ENCODE data around the gene GBA2. TPM values are rescaled to one million over a fixed set of nuclear protein-coding genes. Genes with fewer than 3 reads are reported as not detected.

GBA2 gene
- total RNA-seq, result 10 to 100 TPM; 20.3 to 22.7 TPM

DNA sequence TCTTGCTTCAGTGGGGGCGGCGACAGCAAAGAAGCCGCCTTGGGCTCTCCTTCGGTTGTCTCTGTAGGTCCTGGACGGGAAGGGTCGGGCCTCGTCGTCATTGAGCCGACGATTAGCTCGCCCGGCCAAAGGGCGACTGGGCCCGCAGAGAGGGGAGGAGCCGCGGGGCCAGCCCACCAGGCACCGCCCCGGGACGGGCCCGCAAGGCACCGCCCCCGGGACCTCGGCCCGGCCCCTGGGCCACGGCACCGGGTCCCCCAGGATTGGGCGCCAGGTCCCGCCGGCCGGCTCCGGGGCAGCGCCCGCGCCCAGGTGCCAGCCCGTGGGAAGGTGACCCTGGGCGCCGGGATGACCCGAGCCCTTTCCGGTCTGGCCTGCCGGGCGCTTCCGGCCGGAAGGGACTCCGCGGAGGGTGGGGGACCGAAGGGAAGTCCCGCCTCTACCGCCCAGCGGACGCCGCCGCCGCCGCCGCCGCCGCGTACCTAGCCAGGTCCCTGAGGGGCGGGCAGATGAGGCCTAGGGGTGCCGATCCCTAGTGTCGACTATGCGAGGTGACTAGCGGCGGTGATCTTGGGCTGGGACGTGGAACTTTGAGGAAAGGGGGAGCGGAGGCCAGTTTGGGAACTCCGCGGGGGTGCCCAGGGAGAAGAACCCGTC is at the start of gene GBA2, which contains the start of gene RGP1:
Gene GBA2, minus strand, starts transcription at position 371 of the 657 bp plus-strand sequence. CDS start 524 bp downstream, outside the sequence.
Gene RGP1, plus strand, starts transcription at position 430 of the 657 bp plus-strand sequence. CDS start 469 bp downstream, outside the sequence.
- intact Hi-C loops (cut with micrococcal nuclease), result loop anchor here (1.0 to 5.0 kb wide), 7 partner anchors 13 to 632 kb away; partner anchors contain the start of genes ATOSB, CREB3, HINT2 and TLN1

DNA sequence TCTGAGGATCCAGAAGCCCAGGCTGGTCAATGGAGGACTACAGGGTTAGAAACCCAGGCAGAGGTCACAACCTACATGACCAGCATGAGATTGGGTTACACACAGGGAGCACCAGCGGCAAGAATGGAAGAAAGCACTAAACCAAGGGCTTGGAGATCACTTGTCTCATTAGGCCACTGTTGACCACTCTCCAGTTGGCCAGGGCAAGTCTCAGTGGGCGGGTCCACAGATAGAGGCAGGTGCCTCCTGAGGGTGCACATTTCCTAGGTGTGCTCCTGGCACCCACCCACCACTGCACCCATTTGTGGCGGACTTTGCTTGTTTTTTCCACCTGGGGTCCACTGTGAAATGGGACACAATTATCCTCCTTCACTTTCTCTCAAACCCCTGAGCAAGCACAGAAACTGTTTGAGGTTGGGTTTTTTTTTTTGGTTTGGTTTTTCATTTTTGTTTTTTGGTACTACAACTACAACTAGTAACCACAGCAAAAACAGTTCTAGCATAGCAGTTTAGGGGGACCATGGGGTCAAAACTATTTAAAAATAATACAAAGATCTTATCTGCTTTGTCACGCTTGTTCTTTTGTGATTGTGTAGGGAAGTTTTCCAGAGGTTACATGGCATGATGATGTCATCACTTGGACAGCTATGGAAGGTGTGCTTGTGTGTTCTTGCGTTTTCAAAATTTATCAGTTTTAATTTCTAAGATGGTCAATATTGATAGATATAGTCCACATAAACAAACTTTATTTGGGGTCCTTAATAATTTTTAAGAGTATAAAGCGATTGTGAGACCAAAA is 48.5 kb upstream of the GBA2 start:
- Mint-ChIP-seq H3K4me1 (ENCODE audit: low read depth) (peaks cover 12% of the 10 kb centered on the region), H3K4me3 (no peak overlapping the region), H3K36me3 (ENCODE audit: low read depth) (peaks cover 3% of the 10 kb centered on the region), H3K27ac (no peak overlapping the region), H3K9me3 (no peaks in the 10 kb centered on the region), H3K27me3 (ENCODE audit: low read depth) (no peaks in the 10 kb centered on the region)
- no peak for DNase-seq
- CTCF ChIA-PET, result interaction anchor here (1.5 to 1.9 kb wide), 3 partner anchors 29 to 393 kb away, joined by 3 to 9 read pairs (median 4); partner anchors contain the start of gene CLTA
- intact Hi-C loops (cut with micrococcal nuclease), result no loop called here

More for the DNA sequence above, at the start of gene GBA2, which contains the start of gene RGP1:
- Mint-ChIP-seq H3K27me3 (ENCODE audit: low read depth) (no peaks in the 10 kb centered on the region), H3K4me3 (peak within 1 kb of the TSS; percentile 89), H3K9me3 (no peaks in the 10 kb centered on the region), H3K4me1 (ENCODE audit: low read depth) (peaks cover 32% of the 10 kb centered on the region), H3K36me3 (ENCODE audit: low read depth) (peaks cover 7% of the 10 kb centered on the region), H3K27ac (peak within 1 kb of the TSS; percentile 88)
- CTCF ChIA-PET, result interaction anchor here (0.8 to 7.2 kb wide), 15 partner anchors 7 to 145 kb away, joined by 3 to 59 read pairs (median 5); partner anchors contain the start of genes CREB3, HINT2 and TLN1
- peak; percentile 67 for DNase-seq

DNA sequence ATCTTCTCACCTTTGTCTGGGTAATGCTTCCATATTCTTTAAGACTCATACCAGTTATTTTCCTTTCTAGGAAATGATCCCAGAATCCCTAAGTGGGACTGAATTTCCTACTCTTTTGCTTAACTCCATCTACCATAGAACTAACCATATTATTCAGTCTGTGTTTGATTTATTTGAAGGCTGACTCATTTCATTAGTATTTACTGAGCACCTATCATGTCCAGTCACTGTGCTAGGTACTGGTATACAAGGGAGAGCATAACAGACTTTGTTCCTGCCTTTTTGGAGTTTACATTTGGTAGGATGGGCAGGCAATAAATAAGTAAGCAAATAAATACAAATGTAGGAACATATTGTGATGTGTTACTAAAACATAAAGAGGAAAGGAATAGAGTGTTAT is 46.7 kb upstream of the GBA2 start:
- CTCF ChIA-PET, result interaction anchor here (0.6 to 1.6 kb wide), 5 partner anchors 16 to 395 kb away, joined by 3 to 8 read pairs (median 3); partner anchors contain the start of genes CLTA and SPAG8

DNA sequence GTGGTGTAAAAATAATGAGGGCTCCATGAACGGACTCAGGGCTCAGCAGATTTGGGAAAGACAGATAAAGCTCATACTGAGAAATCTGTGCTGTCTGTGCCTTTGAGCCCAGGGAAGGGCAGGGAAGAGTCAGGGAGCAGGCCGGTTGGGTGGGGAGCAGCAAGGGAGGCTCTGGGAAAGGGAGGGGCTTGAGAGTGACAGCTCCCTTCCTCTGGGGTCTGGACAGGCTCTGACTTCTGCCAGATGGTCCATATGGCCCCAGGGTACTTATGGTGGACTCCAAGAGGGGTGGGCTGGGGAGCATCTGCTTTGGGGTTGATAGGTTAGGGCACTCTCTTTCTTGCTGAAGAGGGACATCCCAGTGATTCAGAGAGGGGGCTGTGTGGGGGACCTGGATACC is 44.4 kb upstream of the GBA2 start:
- CTCF ChIA-PET, result interaction anchor here (0.7 to 2.2 kb wide), 2 partner anchors 19 to 89 kb away, joined by 3 to 11 read pairs; partner anchors contain the start of gene SPAG8
- Mint-ChIP-seq H3K9me3 (no peaks in the 10 kb centered on the region), H3K36me3 (ENCODE audit: low read depth) (no peaks in the 10 kb centered on the region), H3K27me3 (ENCODE audit: low read depth) (no peaks in the 10 kb centered on the region), H3K4me3 (no peak overlapping the region), H3K27ac (no peak overlapping the region), H3K4me1 (ENCODE audit: low read depth) (peaks cover 5% of the 10 kb centered on the region)
- no peak for DNase-seq
- intact Hi-C loops (cut with micrococcal nuclease), result loop anchor here (5.0 kb wide), 1 partner anchor 229 kb away; no protein-coding TSS in a partner anchor

More for the DNA sequence above, 46.7 kb upstream of the GBA2 start:
- Mint-ChIP-seq H3K9me3 (no peaks in the 10 kb centered on the region), H3K36me3 (ENCODE audit: low read depth) (no peaks in the 10 kb centered on the region), H3K27me3 (ENCODE audit: low read depth) (no peaks in the 10 kb centered on the region), H3K4me3 (no peak overlapping the region), H3K4me1 (ENCODE audit: low read depth) (peaks cover 12% of the 10 kb centered on the region), H3K27ac (no peak overlapping the region)
- no peak for DNase-seq
- intact Hi-C loops (cut with micrococcal nuclease), result no loop called here

DNA sequence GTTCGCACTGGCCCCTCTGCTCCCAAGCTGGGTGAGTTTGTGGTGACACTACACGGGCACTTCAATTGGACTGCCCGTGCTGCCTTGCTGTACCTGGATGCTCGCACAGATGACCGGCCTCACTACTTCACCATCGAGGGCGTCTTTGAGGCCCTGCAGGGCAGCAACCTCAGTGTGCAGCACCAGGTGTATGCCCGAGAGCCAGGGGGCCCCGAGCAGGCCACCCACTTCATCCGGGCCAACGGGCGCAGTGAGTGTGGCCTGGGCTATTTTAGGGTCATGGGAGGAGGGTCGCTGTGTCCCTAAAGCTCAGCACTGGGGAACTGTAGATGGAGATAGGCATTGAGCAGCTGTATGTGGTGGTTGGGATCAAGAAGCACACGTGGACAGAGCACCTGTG is 43.8 kb upstream of the GBA2 start:
- no peaks in the 10 kb centered on the region for H3K9me3 Mint-ChIP-seq
- H3K27ac Mint-ChIP-seq, result no peak overlapping the region
- no peak overlapping the region for H3K4me3 Mint-ChIP-seq
- CTCF ChIA-PET, result interaction anchor here (0.7 to 2.2 kb wide), 3 partner anchors 19 to 89 kb away, joined by 3 to 11 read pairs (median 3); partner anchors contain the start of gene SPAG8
- DNase-seq, result no peak
- H3K27me3 Mint-ChIP-seq (ENCODE audit: low read depth), result no peaks in the 10 kb centered on the region
- peaks cover 4% of the 10 kb centered on the region for H3K4me1 Mint-ChIP-seq (ENCODE audit: low read depth)
- no peaks in the 10 kb centered on the region for H3K36me3 Mint-ChIP-seq (ENCODE audit: low read depth)
- intact Hi-C loops (cut with micrococcal nuclease), result loop anchor here (5.0 kb wide), 1 partner anchor 229 kb away; no protein-coding TSS in a partner anchor

DNA sequence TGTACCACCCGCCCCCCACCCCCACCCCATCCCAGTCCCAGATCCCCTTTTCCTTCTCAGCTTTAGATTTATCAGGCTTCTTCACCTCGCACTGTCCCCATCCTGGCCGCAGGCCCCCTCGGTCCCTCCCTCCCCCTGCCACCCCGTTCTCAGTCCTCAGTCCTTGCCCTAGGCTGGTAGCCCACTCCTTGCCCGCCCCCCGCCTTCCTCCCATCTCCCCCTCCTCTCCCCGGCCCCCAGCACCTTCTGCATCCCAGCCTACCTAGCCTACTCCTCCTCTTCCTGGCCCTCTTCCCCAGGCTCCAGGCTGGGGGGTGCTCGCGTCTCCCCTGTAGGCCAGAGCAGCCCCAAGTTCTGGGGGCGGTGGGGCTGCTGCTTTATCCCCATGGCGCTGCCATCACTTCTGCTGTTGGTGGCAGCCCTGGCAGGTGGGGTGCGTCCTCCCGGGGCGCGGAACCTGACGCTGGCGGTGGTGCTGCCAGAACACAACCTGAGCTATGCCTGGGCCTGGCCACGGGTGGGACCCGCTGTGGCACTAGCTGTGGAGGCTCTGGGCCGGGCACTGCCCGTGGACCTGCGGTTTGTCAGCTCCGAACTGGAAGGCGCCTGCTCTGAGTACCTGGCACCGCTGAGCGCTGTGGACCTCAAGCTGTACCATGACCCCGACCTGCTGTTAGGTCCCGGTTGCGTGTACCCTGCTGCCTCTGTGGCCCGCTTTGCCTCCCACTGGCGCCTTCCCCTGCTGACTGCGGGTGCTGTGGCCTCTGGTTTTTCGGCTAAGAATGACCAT is 43.2 kb upstream of the GBA2 start:
- peaks cover 2% of the 10 kb centered on the region for H3K36me3 Mint-ChIP-seq (ENCODE audit: low read depth)
- peaks cover 4% of the 10 kb centered on the region for H3K4me1 Mint-ChIP-seq (ENCODE audit: low read depth)
- CTCF ChIA-PET, result interaction anchor here (0.7 to 2.2 kb wide), 2 partner anchors 83 to 90 kb away, joined by 3 to 11 read pairs; no protein-coding TSS in a partner anchor
- H3K9me3 Mint-ChIP-seq, result no peaks in the 10 kb centered on the region
- no peak overlapping the region for H3K27ac Mint-ChIP-seq
- H3K27me3 Mint-ChIP-seq (ENCODE audit: low read depth), result no peaks in the 10 kb centered on the region
- DNase-seq, result no peak
- H3K4me3 Mint-ChIP-seq, result no peak overlapping the region
- intact Hi-C loops (cut with micrococcal nuclease), result loop anchor here (5.0 kb wide), 1 partner anchor 230 kb away; no protein-coding TSS in a partner anchor

DNA sequence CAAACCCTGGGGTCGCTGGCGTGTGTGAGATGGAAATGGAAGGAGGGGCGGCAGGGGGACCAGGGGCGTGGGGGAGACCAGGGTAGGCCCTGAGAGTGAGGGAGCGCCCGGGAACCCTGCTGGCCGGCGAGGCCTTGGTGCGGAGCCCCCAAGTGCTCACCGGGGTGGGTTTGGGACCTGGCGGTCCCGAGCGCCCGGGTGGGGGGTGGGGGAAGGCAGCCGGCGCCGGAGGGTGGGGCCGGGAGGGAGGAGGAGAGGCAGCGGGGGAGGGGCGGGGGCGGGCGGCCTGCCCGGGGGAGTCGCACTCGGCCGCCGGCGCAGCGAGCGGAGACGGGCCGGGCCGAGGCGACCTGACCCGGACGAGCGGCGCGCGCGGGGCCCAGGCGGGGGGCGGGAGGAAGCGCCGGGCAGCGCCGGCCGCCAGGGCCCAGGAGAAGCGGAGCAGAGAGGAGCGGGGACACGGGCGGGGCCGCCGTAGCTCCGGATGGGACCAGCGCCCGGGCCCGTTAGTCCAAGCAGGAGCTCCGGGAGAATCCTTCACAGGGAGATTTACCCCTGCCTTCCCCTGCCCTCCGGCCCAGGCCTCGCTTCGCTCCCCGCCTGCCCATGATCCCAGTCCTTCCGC is 42.4 kb upstream of the GBA2 start, which contains the start of gene NPR2:
Gene NPR2, plus strand, starts transcription at position 295 of the 625 bp plus-strand sequence. CDS start 818 bp downstream, outside the sequence.
- peaks cover 5% of the 10 kb centered on the region for H3K36me3 Mint-ChIP-seq (ENCODE audit: low read depth)
- intact Hi-C loops (cut with micrococcal nuclease), result loop anchor here (2.0 to 5.0 kb wide), 2 partner anchors 21 to 231 kb away; partner anchors contain the start of gene SPAG8
- no peaks in the 10 kb centered on the region for H3K27me3 Mint-ChIP-seq (ENCODE audit: low read depth)
- no peaks in the 10 kb centered on the region for H3K4me1 Mint-ChIP-seq (ENCODE audit: low read depth)
- CTCF ChIA-PET, result interaction anchor here (2.2 kb wide), 1 partner anchor 91 kb away, joined by 11 read pairs; no protein-coding TSS in a partner anchor
- H3K27ac Mint-ChIP-seq, result no peak within 1 kb of the TSS
- H3K4me3 Mint-ChIP-seq, result no peak within 1 kb of the TSS
- H3K9me3 Mint-ChIP-seq, result no peaks in the 10 kb centered on the region
- DNase-seq, result no peak

DNA sequence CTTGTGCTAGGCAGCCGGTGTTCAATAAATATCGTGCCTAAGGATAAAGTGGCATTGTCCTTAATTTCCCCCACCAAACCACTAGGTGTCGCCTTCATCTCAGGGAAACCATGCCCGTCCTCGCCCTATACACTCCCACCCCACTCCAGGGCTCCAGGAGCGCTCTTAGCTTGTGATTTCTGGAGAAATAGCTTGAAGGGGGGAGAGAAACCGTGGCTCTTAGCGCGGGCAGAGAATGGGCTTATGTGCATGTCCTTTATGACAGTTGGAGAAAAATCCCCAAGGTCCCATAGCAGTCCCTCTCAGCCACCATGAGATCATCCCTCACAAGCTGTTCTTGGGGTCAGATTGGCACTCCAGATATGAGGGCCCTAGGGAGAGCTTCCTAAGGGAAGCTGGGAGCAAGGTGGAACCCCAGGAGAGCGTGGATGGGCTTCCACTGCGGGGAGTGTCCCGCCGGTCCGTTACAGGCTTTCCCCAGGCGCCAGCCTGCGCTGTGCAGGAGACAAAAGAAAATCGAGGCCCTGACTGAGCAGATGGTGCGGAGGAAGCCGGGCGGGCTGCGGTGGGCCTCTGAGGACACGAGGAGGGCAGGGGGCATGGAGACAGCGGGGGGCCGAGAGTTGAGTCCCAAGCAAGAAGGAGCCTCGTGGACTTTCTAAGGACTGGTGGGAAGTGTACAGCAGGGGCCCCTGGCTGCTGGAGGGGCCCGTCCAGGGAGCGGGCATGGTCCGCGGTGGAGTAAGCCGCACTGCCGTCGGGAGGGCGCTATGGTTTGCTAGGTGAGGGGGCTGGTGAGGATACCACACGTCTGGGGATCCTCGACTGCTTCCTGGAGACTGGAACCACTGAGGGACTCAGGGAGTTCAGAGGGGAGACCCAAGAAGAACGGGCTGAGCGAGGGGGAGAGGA is 41.6 kb upstream of the GBA2 start:
- CTCF ChIA-PET, result interaction anchor here (0.6 to 3.6 kb wide), 44 partner anchors 8 to 1959 kb away, joined by 3 to 33 read pairs (median 4); partner anchors contain the start of genes FAM221B, HINT2 and SPAG8
- Mint-ChIP-seq H3K4me3 (no peak overlapping the region), H3K27me3 (ENCODE audit: low read depth) (no peaks in the 10 kb centered on the region), H3K27ac (no peak overlapping the region), H3K9me3 (no peaks in the 10 kb centered on the region), H3K36me3 (ENCODE audit: low read depth) (peaks cover 11% of the 10 kb centered on the region), H3K4me1 (ENCODE audit: low read depth) (no peaks in the 10 kb centered on the region)
- intact Hi-C loops (cut with micrococcal nuclease), result loop anchor here (1.0 to 5.0 kb wide), 4 partner anchors 22 to 232 kb away; partner anchors contain the start of gene SPAG8
- peak; percentile 69 for DNase-seq

DNA sequence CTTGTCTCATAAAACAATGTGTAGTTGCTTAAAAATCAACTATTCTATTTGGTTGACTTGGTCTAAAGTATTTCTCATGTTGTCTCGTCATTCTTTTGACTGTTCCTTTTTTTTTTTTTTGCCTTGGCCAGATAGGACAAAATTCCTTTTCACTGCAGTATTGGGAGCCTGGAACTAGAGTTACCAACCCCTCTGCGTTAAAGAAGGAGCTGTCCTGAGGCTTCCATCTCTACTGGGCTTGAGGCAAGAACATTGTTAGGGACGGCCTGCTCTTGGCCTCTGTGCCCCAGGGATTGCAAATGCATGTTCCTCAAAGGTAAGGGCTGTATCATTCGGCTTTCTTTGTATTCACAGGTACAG is 41.0 kb upstream of the GBA2 start:
- CTCF ChIA-PET, result interaction anchor here (0.7 to 3.6 kb wide), 35 partner anchors 9 to 1958 kb away, joined by 3 to 33 read pairs (median 5); partner anchors contain the start of genes FAM221B, HINT2 and SPAG8
- Mint-ChIP-seq H3K4me1 (ENCODE audit: low read depth) (no peaks in the 10 kb centered on the region), H3K4me3 (no peak overlapping the region), H3K27ac (no peak overlapping the region), H3K9me3 (no peaks in the 10 kb centered on the region), H3K36me3 (ENCODE audit: low read depth) (peaks cover 12% of the 10 kb centered on the region), H3K27me3 (ENCODE audit: low read depth) (no peaks in the 10 kb centered on the region)
- DNase-seq, result no peak
- intact Hi-C loops (cut with micrococcal nuclease), result loop anchor here (1.0 to 5.0 kb wide), 4 partner anchors 23 to 232 kb away; partner anchors contain the start of gene SPAG8

DNA sequence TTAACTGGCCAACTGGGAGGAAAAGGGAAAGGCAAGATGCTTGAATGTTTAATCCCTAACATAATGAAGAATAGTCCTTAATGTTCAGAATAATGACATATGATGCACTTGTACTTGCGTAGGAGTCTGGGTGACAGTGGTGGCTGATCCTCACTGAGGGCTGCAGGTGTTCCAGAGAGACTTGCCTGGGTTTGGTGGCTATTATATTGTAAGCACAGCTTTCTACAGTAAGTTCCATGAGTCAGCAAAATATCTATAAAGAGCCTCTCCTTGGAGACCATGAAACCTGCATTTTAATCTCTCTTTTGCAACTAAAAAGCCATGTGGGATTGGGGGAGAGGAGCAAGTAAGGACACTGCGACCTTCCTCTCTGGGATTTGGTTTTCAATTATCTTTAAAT is 40.5 kb upstream of the GBA2 start:
- Mint-ChIP-seq H3K36me3 (ENCODE audit: low read depth) (peaks cover 12% of the 10 kb centered on the region), H3K27ac (no peak overlapping the region), H3K4me3 (no peak overlapping the region), H3K9me3 (no peaks in the 10 kb centered on the region), H3K27me3 (ENCODE audit: low read depth) (no peaks in the 10 kb centered on the region), H3K4me1 (ENCODE audit: low read depth) (no peaks in the 10 kb centered on the region)
- no peak for DNase-seq
- intact Hi-C loops (cut with micrococcal nuclease), result no loop called here
- CTCF ChIA-PET, result interaction anchor here (0.8 to 3.6 kb wide), 26 partner anchors 9 to 218 kb away, joined by 3 to 33 read pairs (median 6); partner anchors contain the start of genes FAM221B, HINT2 and SPAG8

Data from activated naive CD4-positive, alpha-beta T cell treated with anti-CD3 and anti-CD28 coated beads for 36 hours (primary cell).